ENCODE results near the gene PTPN1.

PTPN1 gene

DNA sequence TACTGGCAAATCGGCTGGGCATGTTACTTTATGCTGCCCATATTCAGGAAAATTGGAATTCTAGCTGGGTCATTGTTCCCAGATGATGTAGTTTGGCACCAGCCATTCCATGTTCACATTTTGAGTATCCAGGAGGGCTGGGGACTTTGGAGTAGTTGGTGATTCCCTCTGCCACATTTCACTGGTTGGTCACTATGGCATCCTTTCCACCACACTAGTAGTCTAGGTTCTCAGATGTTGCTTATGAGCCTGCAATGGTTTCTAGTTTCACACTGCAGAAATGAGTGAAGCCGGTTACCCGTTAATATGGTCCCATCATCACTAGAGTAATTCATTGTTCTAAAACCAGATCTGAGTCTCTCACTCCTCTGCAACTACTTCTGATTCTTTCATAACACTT is 4.6 kb downstream of the PTPN1 start:
- DNase-seq = peak; percentile 23

DNA sequence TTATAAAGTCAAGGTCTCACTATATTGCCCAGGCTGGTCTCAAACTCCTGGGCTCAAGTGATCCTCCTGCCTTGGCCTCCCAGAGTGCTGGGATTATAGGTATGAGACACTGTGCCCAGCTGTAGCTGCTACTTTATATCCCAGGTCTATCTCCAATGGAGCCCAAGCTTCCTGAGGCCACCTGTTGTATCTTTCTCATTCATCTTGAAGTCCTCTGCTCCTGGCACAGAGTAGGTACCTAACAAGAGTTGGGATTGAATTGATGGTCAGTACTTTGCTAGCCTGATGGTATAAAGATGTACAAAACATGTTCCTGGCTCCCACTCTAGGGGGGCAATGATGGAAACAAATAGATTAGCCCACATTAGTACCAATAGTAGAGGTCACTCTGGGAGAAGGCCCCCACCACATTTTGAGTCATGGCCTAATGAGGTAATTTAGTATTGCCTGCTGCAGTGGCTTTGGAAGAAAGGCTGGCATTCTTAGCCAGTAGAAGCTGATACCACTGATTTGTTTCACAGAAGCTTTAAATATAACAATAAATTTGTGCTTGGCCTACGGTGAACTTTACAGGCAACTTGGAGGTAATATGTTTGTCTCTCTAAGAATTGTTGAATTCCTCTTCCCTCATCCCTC is 5.4 kb downstream of the PTPN1 start:
- no peak for DNase-seq

DNA sequence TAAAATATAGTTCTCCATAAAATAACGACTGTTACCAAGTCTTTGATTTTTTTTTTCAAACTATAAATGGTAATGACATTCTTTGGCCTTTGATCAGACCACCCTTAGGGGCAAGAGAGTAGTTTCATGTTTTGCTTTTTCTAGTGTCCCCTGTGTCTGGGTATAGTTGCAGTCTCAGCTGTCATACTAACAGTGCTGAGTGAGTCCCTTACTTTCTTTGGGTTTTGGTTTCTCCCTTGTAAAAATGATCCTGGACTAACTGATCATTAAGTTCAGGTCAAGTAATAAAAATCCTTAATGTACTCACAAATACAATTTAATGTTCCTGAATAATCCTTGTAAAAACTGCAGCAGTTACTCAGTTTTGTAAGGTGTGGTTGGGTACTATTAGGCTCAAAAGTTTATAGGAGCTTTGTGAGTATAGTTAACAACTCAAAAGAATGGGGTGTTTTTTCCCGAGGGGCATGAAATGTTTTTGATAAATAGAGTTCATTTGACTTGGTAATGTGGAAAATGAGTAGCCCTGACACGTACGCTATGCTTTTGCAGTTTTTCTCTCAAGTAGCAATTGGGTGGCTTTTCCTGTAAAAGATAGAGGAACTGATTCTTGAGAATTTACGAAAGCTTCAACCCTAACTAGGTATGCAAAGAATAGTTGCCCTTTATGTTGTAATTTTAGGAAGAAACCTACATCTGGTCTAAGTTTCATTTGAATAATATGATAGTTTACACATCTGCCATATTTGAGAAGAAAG is 6.2 kb downstream of the PTPN1 start:
- DNase-seq = no peak

DNA sequence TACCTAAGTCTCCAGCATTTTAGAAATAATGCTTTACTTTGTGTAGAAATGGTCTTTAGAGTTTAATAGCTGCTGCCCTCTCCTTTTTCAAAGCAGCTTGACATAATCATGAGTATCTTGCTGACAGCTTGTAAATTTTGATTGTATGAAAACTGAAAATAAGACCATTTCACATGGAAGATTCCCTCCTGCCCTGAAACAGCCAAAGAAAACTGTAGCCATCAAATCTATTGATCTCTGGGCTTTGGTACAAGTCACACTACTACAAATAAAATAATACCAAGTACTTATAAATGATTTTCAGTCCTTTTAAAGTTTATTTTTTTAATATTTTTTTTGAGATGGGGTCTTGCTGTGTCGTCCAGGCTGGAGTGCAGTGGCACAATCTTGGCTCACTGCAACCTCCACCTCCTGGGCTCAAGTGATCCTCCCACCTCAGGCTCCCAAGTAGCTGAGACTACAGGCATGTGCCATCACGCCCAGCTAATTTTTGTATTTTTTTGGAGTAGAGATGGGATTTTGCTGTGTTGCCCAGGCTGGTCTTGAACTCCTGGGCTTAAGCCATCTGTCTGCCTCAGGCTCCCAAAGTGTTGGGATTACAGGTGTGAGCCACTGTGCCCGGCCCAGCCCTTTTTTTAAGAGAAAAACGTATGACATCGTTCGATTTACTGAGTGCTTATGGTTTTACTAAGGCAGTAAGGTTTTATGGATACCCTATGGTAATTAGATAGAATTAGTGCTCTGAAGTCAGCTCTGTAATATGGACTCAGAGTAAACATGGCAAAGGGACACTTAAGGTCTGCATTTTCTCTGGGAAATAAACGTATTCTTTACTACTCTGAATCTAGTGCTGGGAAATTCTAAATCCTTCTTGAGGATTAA is 7.0 kb downstream of the PTPN1 start:
- no peak for DNase-seq

DNA sequence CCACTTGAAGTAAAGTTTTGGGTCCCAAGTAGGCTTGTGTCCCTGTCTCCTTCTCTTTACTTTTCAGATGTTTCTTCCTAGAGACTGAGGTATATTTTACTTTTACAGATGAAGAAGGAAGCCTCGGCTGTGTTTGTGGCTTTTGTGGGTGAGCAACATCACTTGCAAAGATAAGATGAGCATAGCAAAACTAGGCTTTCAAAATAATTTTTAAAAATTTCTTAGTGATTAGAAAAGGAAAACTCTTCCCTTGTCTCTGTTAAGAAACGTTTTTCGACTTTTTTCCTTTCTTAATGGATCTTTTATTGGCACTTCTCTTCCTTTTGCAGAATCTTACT is 7.6 kb downstream of the PTPN1 start:
- DNase-seq = peak; percentile 26

DNA sequence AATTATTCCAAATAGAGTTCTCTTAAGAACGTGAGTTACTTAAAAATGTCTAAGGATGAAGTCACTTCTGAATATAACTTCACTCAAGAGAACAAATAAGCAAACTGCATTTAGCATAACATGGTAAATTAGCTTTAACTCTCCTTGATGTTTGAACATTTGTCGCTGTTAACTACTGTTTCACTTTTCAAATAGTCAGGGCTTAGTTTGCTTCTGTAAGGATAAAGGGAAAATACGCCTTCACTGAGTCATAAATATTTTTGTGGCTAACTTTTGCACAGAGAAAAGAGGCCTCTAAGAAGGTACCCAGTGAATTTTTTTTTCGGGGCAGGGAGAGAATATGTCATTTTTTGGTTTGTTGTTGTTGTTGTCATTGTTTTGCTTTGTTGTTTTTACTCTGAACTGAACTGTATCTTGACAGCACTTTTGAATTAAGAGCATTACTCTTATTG is 8.1 kb downstream of the PTPN1 start:
- DNase-seq = no peak

DNA sequence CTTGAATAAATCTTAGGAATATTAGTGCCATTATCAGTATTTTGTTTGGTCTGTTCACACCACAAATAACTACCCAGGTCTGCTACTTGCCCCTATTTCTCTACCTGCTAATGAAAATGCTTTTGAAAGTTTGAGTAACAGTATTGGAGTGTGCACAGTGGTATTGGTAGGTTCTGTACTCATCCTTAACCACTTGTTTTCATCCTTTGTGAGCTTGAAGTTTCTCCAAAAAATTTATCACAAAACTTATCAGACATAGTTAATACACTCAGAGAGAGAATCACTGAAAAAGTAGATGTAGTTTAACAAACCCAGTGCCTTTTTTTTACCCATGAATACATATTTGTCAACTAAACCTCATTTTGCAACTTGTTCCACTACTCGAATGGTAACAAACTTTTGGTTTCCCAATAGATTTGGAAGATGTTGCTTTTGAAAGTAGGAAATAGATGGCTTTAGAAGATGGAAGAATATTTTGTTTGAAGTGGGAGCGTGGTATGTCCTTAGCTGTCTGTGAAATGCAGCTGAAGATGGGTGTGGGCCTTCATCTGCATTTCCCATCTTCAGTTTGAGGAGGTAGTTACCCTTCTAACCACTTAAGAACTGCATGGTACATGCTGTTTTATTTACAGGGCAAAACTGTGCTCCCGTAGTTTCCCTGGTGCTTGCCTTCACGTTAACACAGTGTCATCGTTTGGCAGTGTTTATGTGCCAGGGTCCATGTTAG is 9.0 kb downstream of the PTPN1 start:
- peak; percentile 47 for DNase-seq

DNA sequence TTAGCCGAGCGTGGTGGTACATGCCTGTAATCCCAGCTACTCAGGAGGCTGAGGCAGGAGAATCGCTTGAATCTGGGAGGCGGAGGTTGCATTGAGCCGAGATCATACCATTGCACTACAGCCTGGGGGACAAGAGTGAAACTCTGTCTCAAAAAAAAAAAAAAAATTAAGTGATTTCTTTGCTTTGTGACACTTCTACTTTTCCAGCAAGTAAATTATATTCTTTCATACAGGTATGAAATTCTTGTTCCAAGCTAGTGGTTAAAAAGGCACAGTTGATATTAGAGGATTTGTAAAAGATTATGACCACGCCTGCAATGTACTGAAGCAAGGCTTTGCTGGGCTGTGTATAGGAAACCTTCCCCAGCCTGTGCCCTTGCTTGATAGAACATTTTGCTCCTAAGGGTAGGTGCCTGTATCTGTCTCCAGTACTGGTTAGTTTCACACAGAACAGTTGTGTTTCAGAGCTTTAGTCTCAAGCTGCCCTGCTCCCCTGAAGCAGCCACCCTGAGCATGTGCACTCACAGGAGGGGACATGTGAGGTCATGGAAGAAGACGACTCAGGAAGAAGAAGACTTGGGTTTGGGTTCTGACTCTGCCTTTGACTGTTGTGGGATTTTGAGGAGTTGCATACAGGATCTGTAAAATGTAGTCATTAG is 10.2 kb downstream of the PTPN1 start:
- peak; percentile 52 for DNase-seq

DNA sequence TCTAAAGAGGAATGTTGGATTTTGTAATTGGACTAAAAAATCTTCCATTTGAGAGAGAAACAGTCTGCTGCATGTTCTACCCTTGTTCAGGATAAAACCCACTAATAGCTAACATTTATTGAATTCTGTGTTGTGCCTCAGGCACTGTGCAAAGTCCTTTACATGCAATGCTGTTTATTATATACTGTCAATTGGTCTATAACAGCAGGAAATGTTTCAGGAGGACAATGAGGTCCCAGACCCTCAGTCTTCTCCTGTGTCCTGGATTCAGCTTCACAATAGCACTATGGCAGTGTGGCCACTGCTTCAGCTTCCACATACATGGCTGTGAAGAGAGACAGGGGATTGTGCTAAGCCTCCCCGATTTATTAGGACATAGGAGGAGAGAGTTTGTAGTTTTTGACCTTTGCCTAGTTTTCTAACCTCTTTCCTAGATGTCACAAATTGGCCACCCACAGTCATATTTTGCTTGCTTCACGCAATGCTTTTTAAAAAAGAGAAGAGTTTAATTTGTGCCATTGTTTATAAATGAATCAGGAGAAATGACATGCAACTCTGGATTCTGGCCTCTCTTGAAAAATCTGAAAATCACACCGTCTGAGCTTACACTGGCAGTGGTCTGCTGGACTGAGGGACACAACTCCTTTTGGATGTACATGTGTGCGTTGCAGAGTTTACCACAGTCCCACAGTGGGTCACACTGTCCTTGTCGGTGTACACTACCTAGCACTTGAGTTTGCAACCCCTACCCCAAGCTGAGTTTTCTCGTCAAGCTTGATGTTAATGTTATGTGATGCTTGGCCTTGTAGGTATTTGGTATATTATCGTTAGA is 11.3 kb downstream of the PTPN1 start:
- no peak for DNase-seq

DNA sequence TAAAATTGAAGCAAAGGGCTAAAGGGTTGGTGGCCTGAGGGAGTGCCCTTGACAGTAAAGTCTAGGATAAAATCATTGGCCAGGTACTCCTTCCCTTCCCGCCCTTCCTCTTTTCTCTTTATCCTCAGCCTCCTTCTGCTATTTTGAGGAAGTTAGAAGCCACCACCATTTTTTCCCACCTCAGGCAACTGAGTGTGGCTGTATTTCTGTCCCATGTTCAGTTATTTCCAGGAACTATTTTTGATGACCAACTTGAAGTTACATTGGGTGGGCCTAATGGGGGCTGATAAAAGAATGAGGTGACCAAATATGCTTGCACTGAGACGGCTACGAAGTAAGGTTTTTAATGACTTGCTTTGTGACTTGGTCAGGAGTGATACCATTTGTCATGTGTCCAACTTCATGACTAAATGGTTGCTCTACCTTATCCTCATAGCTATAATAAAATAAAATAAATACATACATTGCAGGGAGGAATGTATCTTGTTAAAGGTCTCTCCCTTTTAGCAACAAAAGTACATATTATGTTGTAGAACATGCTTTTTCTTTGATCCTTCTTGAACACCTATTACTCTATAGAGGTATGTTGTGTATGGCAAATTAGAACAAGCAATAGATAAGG is 12.0 kb downstream of the PTPN1 start:
- no peak for DNase-seq

DNA sequence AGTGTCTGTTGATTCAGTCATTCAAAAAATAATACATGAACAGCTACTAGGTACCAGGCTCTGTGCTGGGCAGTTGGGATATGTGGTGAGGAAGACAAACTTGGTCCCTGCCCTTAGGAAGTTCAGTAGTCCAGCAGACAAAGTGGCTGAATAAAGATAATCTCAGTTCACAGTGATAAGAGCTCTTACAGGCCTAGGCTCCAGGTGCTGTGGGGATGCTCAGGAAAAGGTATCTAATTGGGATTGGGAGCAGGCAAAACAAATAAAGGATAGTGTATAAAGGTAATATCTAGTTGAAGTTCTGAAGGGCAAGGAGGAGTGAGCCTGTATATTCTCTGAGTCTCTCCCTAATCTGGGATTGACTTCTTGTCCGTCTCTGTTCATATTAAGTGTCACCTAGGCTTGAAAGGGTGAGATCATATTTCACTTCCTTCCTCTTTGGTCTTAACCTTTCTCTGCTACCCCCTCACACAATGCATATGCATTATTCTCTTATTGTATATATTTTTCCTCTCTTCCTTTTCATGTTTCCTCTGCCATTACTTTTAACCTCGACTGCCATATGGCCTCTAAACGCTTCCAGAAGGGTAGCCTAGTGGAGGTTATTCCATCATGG is 13.5 kb downstream of the PTPN1 start:
- no peak for DNase-seq

DNA sequence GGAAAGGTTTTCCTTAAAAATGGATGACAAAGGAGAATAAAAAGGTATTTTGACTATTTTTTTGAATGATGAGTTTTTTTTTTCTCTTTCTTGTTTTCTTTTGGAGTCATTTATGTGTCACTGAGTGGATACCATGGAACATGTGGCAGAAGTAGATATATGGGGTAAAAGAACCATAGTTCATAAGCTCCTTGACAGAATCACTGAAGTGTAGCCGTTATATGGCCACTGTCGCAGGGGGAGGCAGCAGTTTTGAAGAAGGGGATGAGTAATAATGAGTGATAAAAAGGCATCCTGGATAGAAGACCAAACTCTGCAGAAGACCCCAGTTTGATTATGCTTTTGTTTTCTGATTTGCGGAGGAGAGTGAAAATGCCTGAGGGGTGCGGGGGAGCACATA is 15.5 kb downstream of the PTPN1 start:
- no peak for DNase-seq

DNA sequence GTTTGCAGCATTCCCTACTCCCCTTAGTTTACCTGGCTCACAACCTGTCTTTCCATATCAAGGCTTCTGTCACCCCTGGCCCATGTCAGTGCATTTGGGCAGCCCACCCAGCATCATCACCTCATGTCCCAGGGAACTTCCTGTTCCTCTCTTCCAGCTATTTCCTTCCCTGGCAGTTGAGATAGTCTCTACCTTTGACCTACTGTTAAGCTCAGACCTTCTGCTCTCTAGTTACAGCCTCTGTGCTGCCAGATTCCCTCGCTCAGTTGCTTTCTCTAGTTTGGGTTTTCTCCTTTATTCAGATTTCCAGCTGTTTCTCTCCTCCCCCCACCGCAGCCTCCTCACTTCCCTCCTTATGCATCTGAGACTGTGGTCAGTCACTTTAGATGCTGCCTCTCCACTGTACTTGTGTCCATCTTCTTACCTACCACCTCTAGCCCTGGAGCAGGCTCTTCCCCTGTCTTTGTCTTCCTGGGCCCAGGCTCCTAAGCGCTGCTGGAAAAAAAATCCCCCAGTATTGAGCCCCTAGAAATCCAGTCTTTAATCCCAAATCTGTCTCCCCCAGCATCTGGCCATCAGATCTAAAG is 16.3 kb downstream of the PTPN1 start:
- no peak for DNase-seq

DNA sequence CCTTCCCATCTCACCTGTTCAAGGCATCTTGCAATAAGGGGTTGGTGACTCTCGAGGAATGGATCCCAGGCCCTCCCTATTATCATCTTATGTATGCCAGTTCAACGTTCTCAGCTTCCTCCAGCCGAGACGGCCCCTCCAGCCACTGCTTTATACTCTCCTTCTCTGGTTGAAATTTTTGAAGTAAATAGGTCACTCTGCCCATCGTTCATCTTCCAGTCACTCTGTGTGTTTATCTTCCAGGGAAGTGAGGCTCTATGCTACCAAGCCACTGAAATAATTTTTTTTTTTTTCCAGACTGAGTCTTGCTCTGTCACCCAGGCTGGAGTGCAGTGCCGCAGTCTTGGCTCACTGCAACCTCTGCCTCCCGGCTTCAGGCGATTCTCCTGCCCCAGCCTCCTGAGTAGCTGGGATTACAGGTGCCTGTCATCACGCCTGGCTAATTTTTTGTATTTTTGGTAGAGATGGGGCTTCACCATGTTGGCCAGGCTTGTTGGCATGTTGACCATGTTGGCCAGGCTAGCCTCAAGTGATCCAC is 17.0 kb downstream of the PTPN1 start:
- DNase-seq = no peak

DNA sequence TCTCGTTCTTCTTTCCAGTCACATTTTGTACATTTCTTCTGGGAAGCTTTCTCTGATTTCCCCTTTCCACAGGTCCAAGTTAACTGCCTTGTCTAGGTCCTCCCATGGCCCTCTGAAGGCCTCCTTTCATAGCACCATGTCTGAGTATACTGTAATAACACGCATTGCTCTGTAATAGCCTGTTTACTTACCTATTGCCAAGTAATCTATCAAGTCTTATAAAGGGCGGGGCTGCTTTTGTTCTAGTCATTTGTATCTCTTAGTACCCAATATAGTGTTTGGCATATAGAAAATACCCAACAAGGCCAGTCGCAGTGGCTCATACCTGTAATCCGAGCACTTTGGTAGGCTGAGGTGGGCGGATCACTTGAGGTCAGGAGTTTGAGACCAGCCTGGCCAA is 17.9 kb downstream of the PTPN1 start:
- DNase-seq = no peak

DNA sequence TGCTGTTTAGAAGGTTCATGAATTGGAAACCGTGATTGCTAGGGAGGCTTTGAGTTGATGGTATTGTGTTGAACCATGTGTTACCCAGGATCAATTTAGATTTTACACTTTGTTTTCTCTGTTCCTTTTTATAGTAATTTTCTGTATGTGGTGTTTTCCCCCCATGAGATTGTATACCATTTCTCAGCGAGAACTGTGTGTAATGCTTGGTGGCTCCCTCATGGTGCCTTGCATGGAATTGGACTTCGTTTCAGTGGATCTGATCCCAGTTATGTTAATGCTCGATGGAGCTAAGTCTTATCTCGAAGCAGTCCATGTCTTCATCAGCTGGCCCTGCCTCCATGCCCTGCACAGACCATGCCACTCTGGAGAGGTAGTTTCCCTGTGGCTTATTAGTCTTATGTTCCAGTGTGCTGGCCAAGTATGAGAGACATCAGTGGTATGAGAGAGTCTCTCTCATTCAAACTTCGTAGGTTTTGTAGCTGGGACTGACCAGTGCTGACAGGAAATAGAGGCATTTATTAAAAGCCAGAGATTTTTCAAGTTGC is 18.7 kb downstream of the PTPN1 start:
- DNase-seq = no peak

DNA sequence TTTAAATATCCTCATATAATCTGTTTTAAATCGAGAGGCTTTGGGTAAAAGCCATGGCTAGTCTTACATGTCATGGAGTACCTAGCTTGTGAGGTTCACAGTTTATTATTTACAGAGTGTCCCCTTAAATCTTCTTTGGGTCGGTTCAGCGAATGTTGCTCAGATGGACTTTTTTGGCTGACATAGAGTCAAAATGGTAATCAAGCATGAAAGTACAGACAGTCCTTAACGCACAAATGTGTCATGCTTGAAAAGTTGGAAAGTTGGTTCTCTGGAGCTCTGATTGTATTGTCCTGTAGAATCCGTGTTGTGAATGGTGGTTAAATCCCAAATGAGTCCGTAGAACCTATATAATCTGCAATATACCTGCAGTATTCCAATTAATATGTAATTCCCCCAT is 22.0 kb downstream of the PTPN1 start:
- no peak for DNase-seq

DNA sequence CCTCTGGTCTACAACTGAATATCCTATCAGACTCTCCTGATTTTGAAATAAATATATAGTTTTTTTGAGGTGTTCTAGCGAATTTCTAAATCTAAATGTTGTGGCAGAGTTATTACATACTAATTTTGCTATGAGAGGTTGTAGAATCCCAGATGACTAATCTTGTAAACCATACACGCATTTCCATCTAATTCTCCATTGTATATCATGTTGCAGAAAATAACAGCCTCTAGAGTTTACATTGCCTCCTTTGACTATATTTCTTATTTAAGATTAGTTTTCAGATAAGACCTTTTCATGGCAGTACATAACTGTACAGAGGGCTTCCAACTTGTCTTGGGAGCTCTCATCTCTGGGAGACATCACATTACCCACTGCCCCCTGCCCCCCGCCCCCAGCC is 22.9 kb downstream of the PTPN1 start:
- no peak for DNase-seq

DNA sequence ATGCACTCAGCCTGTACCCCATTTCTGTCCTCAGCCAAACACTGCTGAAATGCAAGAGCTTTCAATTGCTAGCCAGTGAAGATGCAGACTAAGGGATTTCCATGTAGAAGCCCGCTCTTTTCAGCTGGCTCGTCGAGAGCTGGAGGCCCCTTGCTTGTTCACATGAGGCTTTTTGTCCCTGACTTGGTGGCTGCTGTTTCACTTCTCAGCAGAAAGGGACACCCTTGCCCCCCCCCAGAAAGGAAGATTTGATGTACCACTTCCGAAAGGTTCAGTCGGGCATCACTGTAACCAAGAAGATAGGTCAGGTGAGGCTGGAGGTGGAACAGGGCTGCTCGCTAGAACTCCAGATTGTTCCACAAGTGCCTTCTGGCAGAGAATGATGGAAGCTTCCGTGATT is 23.3 kb downstream of the PTPN1 start:
- DNase-seq = no peak

DNA sequence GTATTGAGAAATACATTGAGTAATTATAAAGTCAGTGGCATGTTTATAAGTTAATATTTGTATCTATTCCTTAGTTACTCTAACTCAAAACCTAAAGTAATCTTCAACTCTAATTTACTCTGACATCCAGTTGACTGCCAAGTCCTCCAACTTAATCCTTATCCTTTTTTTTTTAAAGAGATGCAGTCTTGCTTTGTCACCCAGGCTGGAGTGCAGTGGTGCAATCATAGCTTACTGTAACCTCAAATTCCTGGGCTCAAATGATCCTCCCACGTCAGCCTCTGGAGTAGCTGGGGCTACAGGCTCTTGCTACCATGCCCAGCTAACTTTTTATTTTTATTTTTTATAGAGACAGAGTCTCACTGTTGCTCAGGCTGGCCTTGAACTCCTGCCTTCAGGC is 24.4 kb downstream of the PTPN1 start:
- no peak for DNase-seq

All from stimulated activated CD4-positive, alpha-beta T cell treated with anti-CD3 and anti-CD28 coated beads, Interleukin-4, amount 100 ng/mL, for 24 hours (primary cell).